Measurements from ENCODE around the gene CAPZA2.

DNA sequence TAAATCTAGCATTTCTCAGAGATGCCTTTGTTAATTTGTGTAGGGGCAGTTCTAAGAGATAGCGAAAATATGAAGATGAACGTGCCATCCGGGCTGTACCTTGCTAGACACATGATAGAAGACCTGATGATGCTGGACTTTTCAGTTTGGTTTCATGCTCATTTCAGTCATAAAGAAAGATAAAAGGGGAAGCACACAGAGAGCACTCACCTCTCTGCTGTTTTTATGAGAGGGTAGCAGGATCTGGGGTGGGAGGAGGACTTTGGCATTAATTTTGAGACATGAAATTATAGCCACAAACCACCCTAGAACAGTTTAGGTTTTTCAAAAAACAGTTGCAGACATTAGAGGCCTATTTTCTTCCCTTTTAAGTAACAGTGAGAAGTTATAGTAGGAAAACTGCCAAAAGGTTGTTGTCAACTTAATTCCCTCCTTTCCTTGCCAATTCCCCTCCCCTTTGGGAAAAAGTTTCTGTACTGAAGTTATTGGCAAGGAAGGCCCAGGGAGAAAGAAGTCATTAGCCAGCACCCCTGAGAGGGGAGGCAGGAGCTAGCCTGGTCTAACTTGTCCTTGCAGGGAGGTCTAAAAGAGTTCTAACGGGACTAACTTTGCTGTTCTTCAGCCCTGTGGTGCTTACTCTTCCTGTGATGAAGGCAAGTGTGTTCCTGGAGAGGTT is 93.6 kb downstream of the CAPZA2 start:
- TF ChIP-seq POLR2AphosphoS2 (IDR thresholded peaks at IDR 0.05; ENCODE audit: low read depth, low read length): no peak
- TF ChIP-seq, protein P1, sequence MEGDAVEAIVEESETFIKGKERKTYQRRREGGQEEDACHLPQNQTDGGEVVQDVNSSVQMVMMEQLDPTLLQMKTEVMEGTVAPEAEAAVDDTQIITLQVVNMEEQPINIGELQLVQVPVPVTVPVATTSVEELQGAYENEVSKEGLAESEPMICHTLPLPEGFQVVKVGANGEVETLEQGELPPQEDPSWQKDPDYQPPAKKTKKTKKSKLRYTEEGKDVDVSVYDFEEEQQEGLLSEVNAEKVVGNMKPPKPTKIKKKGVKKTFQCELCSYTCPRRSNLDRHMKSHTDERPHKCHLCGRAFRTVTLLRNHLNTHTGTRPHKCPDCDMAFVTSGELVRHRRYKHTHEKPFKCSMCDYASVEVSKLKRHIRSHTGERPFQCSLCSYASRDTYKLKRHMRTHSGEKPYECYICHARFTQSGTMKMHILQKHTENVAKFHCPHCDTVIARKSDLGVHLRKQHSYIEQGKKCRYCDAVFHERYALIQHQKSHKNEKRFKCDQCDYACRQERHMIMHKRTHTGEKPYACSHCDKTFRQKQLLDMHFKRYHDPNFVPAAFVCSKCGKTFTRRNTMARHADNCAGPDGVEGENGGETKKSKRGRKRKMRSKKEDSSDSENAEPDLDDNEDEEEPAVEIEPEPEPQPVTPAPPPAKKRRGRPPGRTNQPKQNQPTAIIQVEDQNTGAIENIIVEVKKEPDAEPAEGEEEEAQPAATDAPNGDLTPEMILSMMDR (IDR thresholded peaks at IDR 0.05 in 2 of 3, conservative IDR thresholded peaks at IDR 0.05 in 1 of 3; ENCODE audit: control insufficient read depth in 2 of 3, extremely low read depth in 1 of 3, insufficient read depth in 1 of 3, low read depth in 3 of 3, low read length in 3 of 3): no peak
- peak; percentile 76; the same call in 1 of the 2 replicates for TF ChIP-seq CREM (IDR thresholded peaks at IDR 0.05; ENCODE audit: low read depth)
- TF ChIP-seq, protein P2, sequence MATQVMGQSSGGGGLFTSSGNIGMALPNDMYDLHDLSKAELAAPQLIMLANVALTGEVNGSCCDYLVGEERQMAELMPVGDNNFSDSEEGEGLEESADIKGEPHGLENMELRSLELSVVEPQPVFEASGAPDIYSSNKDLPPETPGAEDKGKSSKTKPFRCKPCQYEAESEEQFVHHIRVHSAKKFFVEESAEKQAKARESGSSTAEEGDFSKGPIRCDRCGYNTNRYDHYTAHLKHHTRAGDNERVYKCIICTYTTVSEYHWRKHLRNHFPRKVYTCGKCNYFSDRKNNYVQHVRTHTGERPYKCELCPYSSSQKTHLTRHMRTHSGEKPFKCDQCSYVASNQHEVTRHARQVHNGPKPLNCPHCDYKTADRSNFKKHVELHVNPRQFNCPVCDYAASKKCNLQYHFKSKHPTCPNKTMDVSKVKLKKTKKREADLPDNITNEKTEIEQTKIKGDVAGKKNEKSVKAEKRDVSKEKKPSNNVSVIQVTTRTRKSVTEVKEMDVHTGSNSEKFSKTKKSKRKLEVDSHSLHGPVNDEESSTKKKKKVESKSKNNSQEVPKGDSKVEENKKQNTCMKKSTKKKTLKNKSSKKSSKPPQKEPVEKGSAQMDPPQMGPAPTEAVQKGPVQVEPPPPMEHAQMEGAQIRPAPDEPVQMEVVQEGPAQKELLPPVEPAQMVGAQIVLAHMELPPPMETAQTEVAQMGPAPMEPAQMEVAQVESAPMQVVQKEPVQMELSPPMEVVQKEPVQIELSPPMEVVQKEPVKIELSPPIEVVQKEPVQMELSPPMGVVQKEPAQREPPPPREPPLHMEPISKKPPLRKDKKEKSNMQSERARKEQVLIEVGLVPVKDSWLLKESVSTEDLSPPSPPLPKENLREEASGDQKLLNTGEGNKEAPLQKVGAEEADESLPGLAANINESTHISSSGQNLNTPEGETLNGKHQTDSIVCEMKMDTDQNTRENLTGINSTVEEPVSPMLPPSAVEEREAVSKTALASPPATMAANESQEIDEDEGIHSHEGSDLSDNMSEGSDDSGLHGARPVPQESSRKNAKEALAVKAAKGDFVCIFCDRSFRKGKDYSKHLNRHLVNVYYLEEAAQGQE (IDR thresholded peaks at IDR 0.05; ENCODE audit: low read depth, low read length): no peak
- TF ChIP-seq TBL1XR1 (IDR thresholded peaks at IDR 0.05; ENCODE audit: low read depth, low read length): no peak; the same call in 1 of the 2 replicates
- TF ChIP-seq, protein P3, sequence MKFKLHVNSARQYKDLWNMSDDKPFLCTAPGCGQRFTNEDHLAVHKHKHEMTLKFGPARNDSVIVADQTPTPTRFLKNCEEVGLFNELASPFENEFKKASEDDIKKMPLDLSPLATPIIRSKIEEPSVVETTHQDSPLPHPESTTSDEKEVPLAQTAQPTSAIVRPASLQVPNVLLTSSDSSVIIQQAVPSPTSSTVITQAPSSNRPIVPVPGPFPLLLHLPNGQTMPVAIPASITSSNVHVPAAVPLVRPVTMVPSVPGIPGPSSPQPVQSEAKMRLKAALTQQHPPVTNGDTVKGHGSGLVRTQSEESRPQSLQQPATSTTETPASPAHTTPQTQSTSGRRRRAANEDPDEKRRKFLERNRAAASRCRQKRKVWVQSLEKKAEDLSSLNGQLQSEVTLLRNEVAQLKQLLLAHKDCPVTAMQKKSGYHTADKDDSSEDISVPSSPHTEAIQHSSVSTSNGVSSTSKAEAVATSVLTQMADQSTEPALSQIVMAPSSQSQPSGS (IDR thresholded peaks at IDR 0.05; ENCODE audit: low read length): peak; percentile 79
- no peak for TF ChIP-seq POLR2A (IDR thresholded peaks at IDR 0.05; ENCODE audit: low read depth, low read length)

All from GM12878 (cell line).